NCI-H2029 (cell line): ENCODE results near the gene RFWD3.
"Not testable (repeated sequence)": the region's sequence is repeated elsewhere in the genome, so short reads cannot be mapped to it uniquely, and the experiment has no call there.

ENCODE experiments used
- DNase-seq: peaks from one replicate; lab custom pipeline; 2025; lab: John Stamatoyannopoulos, UW

The RFWD3 gene, protein sequence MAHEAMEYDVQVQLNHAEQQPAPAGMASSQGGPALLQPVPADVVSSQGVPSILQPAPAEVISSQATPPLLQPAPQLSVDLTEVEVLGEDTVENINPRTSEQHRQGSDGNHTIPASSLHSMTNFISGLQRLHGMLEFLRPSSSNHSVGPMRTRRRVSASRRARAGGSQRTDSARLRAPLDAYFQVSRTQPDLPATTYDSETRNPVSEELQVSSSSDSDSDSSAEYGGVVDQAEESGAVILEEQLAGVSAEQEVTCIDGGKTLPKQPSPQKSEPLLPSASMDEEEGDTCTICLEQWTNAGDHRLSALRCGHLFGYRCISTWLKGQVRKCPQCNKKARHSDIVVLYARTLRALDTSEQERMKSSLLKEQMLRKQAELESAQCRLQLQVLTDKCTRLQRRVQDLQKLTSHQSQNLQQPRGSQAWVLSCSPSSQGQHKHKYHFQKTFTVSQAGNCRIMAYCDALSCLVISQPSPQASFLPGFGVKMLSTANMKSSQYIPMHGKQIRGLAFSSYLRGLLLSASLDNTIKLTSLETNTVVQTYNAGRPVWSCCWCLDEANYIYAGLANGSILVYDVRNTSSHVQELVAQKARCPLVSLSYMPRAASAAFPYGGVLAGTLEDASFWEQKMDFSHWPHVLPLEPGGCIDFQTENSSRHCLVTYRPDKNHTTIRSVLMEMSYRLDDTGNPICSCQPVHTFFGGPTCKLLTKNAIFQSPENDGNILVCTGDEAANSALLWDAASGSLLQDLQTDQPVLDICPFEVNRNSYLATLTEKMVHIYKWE

DNA sequence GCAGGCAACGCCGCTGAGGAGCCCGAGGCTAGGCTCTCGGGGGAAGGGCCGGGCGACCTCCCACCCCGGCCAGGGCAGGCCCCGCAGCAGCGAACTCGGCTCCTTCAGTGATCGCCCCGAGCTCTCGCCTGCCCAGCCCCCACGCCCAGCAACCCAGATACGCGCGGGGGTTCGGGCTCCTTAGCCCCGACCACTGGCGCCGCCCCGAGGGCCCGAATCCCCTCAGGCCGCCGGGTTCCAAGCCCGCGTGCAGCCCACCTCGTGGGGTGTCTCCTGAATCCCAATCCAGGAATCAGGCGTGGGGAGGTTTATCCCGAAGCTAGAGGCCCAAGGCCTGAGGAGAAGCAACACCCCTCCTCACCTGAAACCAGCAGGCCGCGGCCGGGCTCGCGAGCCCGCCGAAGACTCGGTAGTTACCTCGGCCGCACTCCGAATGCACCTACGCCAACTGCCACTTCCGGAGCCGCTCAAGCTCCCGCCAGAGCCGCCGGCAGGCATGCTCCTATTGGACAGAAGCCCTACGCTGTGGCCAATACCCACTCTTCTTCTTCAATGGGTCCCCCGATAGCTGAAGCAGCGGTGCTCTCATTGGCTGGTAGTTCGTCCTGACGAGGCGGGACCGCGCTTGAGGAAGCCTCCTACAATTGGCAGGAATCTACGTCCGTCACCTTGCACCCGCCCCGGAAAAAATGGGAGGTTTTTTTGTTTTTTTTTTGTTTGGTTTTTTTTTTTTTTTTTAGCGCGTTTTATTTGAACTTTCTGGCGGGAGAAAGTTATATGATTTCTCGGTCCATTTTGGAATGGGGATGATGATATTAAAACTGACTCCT, at the start of gene RFWD3:
TSS of gene RFWD3 (minus strand) at position 453 of the 830 bp plus-strand sequence. CDS start 5,428 bp downstream, outside the sequence.
- DNase-seq, result peak; percentile 91

DNA sequence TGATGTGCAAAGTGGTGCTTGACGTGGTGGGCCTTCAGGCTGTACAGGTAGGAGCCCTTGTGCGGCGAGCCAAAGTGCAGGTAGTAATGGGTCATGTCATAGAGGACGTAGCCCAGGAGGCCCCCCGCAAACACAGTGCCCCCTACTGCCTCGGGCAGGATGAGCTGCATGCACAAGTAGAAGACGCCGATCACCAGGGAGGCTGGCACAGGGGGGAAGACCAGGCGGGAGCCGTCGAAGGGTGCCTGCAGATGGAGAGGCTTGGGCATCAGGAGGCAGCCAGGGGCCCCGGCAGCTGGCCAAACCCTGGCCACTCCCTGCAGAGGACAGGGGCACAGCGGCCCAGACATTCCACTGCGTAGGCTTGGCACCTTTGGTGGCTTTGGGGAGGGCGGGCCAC, 49.7 kb upstream of the RFWD3 start:
- no peak for DNase-seq

DNA sequence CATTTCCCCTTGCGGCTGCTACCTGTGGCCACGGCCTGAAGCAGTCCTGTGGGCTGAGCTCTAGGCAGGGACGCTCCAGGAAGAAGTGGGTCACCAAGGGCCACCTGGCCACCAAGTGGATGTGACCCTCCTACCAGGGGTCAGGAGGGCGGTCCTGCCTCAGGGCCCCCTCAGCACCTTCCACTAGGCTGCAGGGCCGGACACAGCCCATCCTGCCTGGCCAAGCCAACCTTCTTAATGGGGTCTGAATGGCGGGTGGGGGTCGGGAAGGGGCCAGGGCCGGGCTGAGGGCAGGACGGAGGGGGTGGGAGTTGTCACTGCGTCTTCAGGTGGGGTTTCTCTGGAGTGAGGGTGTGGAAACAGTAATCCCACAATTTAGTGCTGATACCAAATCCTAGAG, 47.2 kb upstream of the RFWD3 start:
- no peak for DNase-seq

DNA sequence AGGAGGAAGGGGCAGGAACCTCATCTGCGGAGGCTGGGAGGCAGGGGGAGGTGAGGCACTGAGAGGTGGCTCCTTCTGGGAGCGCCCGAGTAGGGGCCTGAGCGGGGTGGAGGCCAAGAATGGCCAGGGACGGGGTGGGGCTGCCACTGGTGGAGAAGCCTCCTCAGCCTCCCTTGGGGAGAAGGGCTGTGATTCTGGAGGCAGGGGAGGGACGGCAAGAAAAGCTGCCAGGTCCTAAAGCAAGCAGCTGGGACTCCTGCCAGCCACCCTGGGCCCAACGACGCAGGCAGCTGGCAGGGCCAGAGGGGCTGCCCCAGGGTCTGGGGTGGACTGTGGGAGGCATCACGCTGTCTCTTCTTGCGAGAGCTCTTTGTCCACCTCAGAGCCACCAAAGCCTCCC, 46.6 kb upstream of the RFWD3 start:
- no peak for DNase-seq

DNA sequence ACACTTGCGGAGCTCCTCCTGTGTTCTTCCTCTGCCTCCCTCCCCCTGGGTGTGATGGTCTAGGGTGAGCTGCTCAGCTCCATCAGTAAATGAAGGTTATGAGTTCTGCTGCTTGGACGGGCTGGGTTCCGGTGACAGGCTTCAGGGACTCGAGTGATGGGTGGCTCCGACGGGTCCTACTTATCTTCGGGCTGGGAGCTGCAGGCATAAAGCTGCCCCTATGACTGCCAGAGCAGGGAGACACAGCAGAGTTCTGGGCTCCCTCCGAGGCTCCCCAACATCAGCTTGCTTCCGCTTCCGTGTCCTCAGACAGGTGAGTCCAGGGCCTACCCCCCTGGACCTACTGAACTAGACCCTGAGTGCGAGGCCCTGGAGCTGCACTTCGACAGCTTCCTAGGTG, 45.3 kb upstream of the RFWD3 start:
- DNase-seq, result no peak

DNA sequence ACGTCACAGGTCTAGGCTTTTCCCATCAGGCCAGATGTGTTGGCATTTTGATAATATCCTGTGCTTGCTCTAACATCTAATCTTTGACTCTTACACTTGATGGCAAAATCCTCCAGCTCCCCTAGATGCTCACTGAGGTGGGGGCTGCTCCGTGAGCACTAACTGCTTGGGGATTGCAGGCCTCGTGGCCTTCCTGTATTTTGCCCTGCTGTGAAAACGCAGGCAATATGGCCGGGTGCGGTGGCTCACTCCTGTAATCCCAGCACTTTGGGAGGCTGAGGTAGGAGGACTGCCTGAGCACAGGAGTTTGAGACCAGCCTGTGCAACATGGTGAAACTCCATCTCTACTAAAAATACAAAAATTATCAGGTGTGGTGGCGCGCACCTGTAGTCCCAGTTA, 43.7 kb upstream of the RFWD3 start:
- no peak for DNase-seq

DNA sequence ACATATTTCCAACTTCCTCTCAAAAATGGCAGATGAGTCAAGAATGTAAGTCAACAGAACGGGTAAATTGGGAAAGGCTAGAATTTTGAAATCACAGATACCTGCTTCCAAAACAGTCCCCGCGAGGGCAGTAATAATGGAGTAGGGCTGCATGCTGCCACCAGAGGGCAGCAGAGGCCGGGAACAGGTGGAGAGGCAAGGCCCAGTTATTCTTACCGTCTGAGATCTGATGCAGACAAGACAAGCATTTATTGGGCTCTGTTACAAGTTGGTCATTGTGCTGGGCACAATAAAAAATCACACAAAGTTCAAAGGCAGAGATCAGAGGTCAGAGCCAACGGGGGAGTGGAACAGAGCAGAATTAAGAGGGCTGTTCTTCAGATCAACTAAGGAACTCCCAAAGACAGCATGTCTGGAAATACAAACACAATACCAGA, 42.8 kb upstream of the RFWD3 start:
- DNase-seq, result no peak

DNA sequence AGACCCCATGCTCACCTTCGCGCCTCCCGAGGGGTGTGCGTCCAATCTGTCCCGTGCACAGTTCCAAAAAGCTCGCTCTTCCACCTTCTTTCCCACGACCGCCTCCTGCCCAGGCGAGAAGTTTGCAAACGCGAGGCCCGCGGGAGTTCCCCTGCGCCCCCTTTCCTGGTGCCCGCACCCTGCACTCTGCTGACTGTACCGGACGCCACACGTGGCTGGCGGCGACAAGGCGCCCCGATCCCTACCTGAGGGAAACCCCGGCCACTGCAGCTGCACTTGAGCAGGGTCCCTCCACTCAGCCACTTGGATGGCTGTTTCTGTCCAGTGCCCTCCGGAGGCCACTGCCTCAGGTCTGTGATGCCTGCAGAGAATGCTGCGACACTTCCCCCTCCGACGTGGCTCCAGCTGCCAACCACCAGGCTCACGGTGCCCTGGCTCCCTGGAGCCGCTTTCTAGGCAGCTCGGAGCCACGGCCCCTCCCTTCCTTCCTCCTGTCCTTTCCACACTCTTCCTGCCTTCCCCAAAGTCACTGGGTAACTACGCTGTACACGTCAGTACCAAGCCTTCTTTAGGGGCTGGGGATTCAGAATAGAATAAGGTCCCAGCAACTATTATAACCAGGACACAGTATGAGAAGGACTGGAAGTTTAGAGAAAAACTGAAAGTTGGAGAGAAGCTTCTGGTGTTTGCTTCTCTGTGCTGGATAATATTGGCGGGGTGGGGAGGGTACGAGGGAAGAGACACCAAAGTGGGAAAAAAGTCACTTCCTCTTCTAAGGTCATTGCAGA, 34.0 kb upstream of the RFWD3 start, which contains the start of gene MLKL:
TSS of gene MLKL (minus strand) at position 425 of the 788 bp plus-strand sequence. CDS start 5,105 bp downstream, outside the sequence.
- no peak for DNase-seq

DNA sequence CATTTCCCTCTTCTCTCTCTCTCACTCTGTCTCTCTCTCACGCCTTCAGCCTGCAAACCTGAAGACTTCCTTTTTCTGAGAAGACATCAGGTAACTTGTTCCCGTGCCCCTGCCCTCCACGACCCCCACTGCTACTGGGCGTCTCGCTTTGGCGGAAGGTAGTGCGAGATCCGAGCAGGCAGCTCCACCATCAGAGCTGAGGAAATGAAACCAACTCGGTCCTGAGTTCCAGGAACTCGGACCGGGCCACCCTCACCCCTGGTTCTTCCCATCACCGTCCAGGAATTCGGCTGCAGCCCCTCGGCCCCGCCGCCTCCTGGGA, 33.4 kb upstream of the RFWD3 start:
- no peak for DNase-seq

DNA sequence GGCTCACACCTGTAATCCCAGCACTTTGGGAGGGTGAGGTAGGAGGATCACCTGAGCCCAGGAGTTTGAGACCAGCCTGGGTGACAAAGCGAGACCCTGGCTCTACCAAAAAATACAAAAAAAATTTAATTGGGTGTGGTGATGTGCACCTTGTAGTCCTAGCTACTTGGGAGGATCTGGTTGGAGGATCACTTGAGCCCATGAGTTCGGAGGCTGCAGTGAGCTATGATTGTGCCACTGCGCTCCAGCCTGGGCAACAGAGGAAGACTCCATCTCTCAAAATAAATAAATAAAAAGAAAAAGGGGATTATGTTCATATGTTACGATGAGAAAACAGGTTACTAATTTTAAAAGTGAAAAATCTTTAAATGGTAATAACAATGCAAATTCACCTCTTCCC, 33.0 kb upstream of the RFWD3 start:
- no peak for DNase-seq

DNA sequence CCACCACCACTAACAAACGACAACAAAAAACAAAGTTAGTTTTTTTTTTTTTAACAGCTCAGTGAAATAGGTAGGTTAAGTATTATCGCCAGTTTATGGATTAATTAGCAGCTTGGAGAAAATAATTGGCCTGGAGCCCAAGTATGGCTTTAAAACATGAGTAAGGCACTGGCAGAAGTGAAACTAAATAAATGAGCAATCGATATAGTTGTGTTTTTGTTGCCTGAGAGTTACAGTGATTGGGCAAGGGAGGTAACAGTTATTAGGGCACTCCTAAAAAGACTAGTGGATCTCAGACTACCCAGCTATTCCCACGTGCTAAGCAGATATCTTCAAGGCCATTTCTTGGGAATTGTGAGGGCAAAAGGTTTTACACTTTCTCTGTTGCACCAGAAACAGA, 31.5 kb upstream of the RFWD3 start:
- no peak for DNase-seq

DNA sequence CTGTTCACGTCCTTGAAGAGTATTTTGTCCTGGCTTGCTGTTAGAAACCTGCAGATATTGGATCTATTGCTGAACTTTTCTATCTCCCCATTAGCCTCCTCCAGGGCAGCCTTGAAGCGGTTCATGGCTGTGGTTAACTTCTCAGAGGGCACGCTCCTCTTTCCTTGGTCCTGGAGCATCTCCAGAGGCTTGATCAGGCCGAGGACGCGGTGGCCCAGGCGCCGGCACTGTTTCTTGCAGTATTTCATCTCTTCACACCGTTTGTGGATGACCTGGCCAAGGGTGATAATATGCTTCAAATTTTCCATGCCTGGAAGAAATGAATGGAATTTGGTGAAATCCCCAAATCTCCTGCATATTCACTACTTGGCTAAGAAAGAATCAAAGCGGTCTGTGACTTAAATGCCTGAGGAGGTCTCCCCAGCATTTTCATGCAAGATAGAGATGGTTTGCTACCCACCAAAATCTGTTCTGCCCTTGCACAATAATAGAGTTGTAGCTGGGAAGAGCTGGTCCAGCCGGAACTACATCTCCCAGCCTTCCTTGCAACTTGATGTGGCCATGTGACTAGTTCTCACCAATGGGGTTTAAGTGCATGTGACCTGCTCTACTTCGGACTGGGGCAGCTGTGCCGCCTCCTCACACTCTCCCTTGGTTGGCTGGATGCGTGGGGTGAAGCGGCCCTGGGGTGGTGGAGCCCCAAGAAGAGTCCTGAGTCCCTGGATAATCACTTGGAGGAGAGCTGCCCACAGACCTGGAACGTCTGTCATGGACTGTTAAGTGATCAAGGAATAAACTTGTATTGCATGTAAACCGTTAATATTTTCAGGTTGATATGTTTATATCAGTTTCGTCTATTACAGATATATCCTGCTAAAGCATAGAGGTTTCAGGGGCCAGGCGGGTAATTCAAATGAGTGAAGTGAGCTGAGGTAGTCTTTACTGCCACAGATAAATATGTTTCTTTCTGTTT, 29.1 kb upstream of the RFWD3 start:
- peak; percentile 65 for DNase-seq

DNA sequence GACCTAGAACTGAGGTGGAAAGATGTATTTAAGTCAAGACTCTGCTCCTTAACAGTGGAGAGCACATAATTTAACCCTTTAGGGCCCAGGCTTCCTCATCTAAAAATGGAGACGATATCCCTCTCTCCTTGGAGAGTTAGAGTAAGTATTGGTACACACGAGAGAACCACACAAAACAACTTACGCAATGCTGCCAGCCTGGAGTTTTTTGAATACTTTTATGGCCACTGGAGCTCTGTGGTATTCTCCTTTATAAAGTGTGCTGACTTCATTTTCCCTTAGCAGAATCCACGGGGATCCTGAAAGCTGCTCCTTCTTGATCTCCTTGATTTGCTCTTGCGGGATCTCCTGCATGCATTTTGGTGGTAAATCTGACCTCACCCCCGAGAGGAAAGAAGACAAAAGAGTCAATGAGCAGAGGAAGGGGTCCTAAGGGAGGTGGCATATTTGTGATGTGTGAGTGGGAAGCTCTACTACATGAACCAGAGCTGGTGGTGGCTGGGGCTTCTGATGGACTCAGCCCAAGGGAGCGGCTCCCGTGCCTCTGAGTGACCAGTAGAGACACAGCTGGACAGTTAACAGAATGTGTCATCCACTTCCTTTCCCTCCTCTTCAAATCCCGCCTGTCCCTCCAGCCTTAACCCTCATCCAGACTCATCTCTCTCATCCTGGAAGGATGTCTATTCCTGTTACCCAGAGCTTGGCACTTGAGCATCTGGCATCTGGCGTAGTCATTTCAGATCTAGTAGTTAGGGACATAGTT, 24.6 kb upstream of the RFWD3 start:
- no peak for DNase-seq

DNA sequence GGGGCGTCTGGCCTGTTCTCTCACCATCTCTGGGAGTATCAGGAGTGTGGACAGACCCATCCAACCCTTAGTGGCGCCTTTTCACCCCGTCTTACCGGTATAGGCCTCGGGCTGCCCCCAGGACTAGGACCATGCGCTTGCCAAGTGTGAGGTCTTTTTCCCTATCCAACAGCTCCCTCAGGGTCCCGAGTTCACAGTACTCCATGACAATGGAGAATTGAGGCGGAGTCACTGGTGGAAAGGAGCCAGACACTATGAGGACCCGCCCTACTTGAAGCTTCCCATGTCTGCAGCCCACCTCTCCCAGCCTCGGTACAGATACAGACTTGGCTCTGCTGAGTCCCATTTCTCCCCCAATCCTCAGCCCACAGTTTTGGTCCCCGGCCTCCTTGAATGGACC, 15.9 kb upstream of the RFWD3 start:
- no peak for DNase-seq

DNA sequence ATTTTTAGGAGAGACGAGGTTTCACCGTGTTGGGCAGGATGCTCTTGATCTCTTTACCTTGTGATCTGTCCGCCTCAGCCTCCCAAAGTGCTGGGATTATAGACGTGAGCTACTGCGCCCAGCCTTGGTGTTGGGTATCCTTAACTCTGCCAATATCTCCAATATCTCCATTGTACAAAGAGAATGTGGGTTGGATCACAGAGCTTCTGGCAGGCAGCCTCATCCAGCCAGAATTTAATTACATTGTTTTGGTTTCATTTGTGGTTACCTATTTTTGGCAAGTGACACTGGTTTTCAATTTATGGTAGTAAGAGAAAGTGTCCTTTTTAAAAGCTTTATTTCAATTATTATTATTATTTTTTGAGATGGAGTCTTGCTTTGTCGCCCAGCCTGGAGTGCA, 14.0 kb upstream of the RFWD3 start:
- no peak for DNase-seq

DNA sequence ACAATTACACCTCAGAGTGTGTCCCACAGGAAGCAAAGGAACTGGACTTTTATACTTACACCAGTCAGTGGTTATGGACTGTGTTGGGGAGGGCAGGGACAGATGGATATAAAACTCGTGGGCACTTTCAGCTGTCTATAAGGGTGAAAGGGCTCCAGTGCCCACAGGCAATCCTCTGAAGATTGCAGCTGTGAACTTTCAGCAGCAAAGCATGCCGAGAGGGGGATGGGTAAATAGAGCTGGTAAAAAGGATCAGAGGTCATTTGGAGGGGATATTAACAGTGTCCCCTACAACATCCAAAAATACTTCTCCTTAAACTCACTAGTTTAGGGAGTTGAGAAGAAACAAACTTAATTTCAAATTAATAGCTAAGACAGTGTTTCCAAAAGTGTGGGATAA, 13.3 kb upstream of the RFWD3 start:
- no peak for DNase-seq

DNA sequence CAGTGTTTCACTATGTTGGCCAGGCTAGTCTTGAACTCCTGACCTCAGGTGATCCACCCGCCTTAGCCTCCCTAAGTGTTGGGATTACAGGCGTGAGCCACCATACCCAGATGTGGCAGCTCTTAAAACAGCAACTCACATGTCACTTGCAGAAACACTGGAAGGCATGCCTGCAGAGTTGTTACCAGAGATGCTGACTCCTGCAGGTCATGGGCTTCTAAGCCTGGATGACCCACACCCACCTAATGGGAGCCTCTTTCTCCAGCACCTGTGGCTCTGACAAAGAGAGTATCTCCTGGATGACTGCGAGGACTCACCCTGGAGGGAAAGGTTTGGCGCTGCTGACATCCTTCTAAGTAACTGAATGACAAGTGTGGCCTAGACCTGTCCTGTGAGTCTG, 11.2 kb upstream of the RFWD3 start:
- no peak for DNase-seq

DNA sequence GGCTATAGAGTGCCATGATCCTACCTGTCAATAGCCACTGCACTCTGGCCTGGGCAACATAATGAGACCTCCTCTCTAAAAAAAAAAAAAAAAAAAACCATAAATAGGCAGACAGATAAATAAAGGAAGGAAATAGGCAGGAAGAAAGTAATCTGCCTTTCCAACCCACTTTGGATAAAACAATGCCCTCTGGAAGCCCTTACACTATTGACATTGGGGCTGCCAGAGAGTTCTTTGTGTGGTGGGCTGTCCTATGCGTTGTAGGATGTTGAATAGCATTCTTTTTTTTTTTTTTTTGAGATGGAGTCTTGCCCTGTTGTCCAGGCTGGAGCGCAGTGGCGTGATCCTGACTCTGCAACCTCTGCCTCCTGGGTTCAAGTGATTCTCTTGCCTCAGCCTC, 7.2 kb upstream of the RFWD3 start:
- no peak for DNase-seq

DNA sequence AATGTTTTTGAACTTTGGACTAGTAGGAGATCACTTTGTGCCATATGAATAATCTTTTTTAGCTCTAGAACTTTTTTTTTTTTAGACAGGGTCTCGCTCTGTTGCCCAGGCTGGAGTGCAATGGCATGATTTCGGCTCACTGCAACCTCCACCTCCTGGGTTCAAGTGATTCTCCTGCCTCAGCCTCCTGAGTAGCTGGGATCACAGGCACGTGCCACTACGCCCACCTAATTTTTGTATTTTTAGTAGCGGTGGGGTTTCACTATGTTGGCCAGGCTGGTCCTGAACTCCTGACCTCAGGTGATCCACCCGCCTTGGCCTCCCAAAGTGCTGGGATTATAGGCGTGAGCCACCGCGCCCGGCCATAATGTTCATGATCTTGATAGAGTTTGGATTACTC, 2.2 kb upstream of the RFWD3 start:
- not testable (repeated sequence) for DNase-seq

DNA sequence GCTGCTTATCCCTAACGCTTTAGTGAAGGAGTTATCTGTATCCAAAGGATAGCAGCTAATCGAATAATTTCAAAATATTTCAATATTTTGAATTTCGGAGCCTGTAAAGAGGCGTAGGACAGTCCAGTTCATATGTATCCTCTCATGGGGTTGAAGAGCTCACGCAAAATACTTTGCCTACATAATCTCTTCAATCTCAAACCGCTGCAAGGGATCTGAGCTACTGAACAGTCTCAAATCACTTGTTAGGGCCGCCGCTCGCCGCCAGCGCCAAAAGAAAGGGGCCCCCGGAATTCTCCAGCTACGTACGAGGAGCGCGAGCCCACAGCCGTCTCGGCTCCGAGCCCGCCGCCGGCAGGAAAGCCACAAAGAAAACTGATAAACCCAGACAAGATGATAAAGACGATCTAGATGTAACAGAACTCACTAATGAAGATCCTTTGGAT, 601 bp upstream of the RFWD3 start:
- DNase-seq, result no peak
